PC-9 (cell line): ENCODE measurements around the gene ADCY2. TPM values are rescaled to one million over a fixed set of nuclear protein-coding genes. Genes with fewer than 3 reads are reported as not detected.

Source experiments
- BruUV-seq: library from RNA; stranded (reverse); fragments of 400-500 nt; replicated peaks from 2 replicates; lab custom pipeline; 2021; lab: Mats Ljungman, UMichigan
- CTCF ChIA-PET: fragments of 300-600 bp; sonication (Branson Sonifier 250); formaldehyde crosslinking; loops from one replicate; lab custom pipeline; 2022; ENCODE audit warnings: antibody characterized with exemption; lab: Charles Lee
- POLR2A ChIA-PET: fragments of 300-600 bp; sonication (Branson Sonifier 250); formaldehyde crosslinking; loops from one replicate; lab custom pipeline; 2022; ENCODE audit warnings: antibody characterized with exemption; ENCODE audit not compliant: unreplicated experiment; lab: Charles Lee
- DNase-seq, 2 experiments: peaks; one replicate each; pipeline versions ENCODE4 v3.0.0 to v3.0.0-alpha.2; 2015 to 2022; ENCODE audit warnings: mixed read lengths in 1 of 2
- H2AFZ ChIP-seq: fragments of 200-600 bp; sonication (generic); 2 replicates; pipeline ENCODE4 v1.8.1; 2017; ENCODE audit warnings: antibody characterized with exemption
- H3F3A ChIP-seq: fragments of 200-600 bp; sonication (generic); 2 replicates; pipeline ENCODE4 v1.8.1; 2017; ENCODE audit warnings: antibody characterized with exemption, mild to moderate bottlenecking, low read depth; ENCODE audit not compliant: insufficient read depth
- H3K27ac ChIP-seq: fragments of 200-600 bp; sonication (generic); 2 replicates; pipeline ENCODE4 v1.6.1; 2016; ENCODE audit warnings: mixed run types
- H3K27me3 ChIP-seq: fragments of 200-600 bp; sonication (generic); 2 replicates; pipeline ENCODE4 v1.6.1; 2016; ENCODE audit warnings: low read depth, mixed run types; ENCODE audit not compliant: insufficient read depth
- H3K36me3 ChIP-seq: fragments of 200-600 bp; sonication (generic); 2 replicates; pipeline ENCODE4 v1.6.1; 2016; ENCODE audit warnings: low read depth, mixed run types
- H3K4me1 ChIP-seq: fragments of 200-600 bp; sonication (generic); replicated peaks from 2 replicates; pipeline ENCODE4 v1.6.1; 2016; ENCODE audit warnings: mixed run types; ENCODE audit not compliant: insufficient read depth
- H3K4me2 ChIP-seq: fragments of 200-600 bp; sonication (generic); 2 replicates; pipeline ENCODE4 v1.6.1; 2017; ENCODE audit warnings: mixed run types
- H3K4me3 ChIP-seq: fragments of 200-600 bp; sonication (generic); 2 replicates; pipeline ENCODE4 v1.6.1; 2016; ENCODE audit warnings: mixed run types
- H3K79me2 ChIP-seq: fragments of 200-600 bp; sonication (generic); 2 replicates; pipeline ENCODE4 v1.6.1; 2017; ENCODE audit warnings: low read depth, mixed run types
- H3K9me2 ChIP-seq: fragments of 200-600 bp; sonication (generic); 2 replicates; pipeline ENCODE4 v1.8.1; 2017; ENCODE audit warnings: mild to moderate bottlenecking; ENCODE audit not compliant: insufficient read depth
- H3K9me3 ChIP-seq: fragments of 200-600 bp; sonication (generic); 2 replicates; pipeline ENCODE4 v1.8.1; 2016; ENCODE audit warnings: low read depth; ENCODE audit not compliant: insufficient read depth
- H4K20me1 ChIP-seq: fragments of 200-600 bp; sonication (generic); 2 replicates; pipeline ENCODE4 v1.8.1; 2017; ENCODE audit not compliant: insufficient read depth
- CTCF ChIP-seq: fragments of 200-600 bp; sonication (generic); conservative IDR thresholded peaks from 2 replicates; pipeline ENCODE4 v1.6.1; 2017; ENCODE audit warnings: mixed run types, antibody characterized with exemption, mild to moderate bottlenecking, moderate library complexity
- EZH2 ChIP-seq: fragments of 200-600 bp; sonication (generic); IDR thresholded peaks from 2 replicates; pipeline ENCODE4 v1.8.0; 2017; ENCODE audit warnings: antibody characterized with exemption, low read depth
- intact Hi-C: fragments of 100-400 bp; cut with micrococcal nuclease; formaldehyde crosslinking; loops from one replicate; pipeline ENCODE4 v1.10.0; 2022; ENCODE audit not compliant: unreplicated experiment
- total RNA-seq: library from RNA; stranded (reverse); gene quantifications from 2 replicates; pipeline ENCODE4 v1.2.3, GENCODE V29; 2021

The ADCY2 gene
- total RNA-seq, 1 experiment from 2014 or later, result not detected

GRCh38 chr5:7776442-7776841 is 380.5 kb downstream of the ADCY2 start:
- H3K4me3 ChIP-seq, result no peak overlapping the region
- ChIA-PET CTCF (no interaction called here), POLR2A (no interaction called here)
- no peak overlapping the region for H3K27ac ChIP-seq
- no peaks in the 10 kb centered on the region for H3F3A ChIP-seq
- no peaks in the 10 kb centered on the region for H3K4me1 ChIP-seq
- no peaks in the 10 kb centered on the region for H3K79me2 ChIP-seq
- no peak overlapping the region for H3K4me2 ChIP-seq
- no peaks in the 10 kb centered on the region for H4K20me1 ChIP-seq
- intact Hi-C loops, result no loop called here
- no peaks in the 10 kb centered on the region for H3K9me3 ChIP-seq
- no peak for DNase-seq
- peaks cover 94% of the 10 kb centered on the region for H3K27me3 ChIP-seq
- TF ChIP-seq CTCF (no peak), EZH2 (no peak)
- H2AFZ ChIP-seq, result no peak overlapping the region
- H3K36me3 ChIP-seq, result no peaks in the 10 kb centered on the region
- no TSS peak for BruUV-seq
- no peaks in the 10 kb centered on the region for H3K9me2 ChIP-seq

- no peak for DNase-seq
- no peaks in the 10 kb centered on the region for H4K20me1 ChIP-seq
- no peak overlapping the region for H2AFZ ChIP-seq
- POLR2A ChIA-PET, result no interaction called here
- H3K79me2 ChIP-seq, result no peaks in the 10 kb centered on the region
- H3K9me3 ChIP-seq, result no peaks in the 10 kb centered on the region
- no peak overlapping the region for H3K4me3 ChIP-seq
- H3K4me1 ChIP-seq, result no peaks in the 10 kb centered on the region
- CTCF ChIA-PET, result no interaction called here
- intact Hi-C loops, result no loop called here
- H3K27me3 ChIP-seq, result peaks cover 89% of the 10 kb centered on the region
- no peak overlapping the region for H3K4me2 ChIP-seq
- TF ChIP-seq CTCF (no peak), EZH2 (no peak)
- no peaks in the 10 kb centered on the region for H3F3A ChIP-seq
- BruUV-seq, result no TSS peak
- H3K27ac ChIP-seq, result no peak overlapping the region
- no peaks in the 10 kb centered on the region for H3K36me3 ChIP-seq
- H3K9me2 ChIP-seq, result no peaks in the 10 kb centered on the region
Observed at GRCh38 chr5:7779019-7780005, 383.4 kb downstream of the ADCY2 start.

GRCh38 chr5:7781899-7782298 is 386.0 kb downstream of the ADCY2 start:
- peaks cover 91% of the 10 kb centered on the region for H3K27me3 ChIP-seq
- no peak overlapping the region for H3K4me3 ChIP-seq
- ChIA-PET CTCF (no interaction called here), POLR2A (no interaction called here)
- no peaks in the 10 kb centered on the region for H3K9me3 ChIP-seq
- intact Hi-C loops, result no loop called here
- H3F3A ChIP-seq, result no peaks in the 10 kb centered on the region
- no peaks in the 10 kb centered on the region for H4K20me1 ChIP-seq
- no peaks in the 10 kb centered on the region for H3K9me2 ChIP-seq
- no TSS peak for BruUV-seq
- no peaks in the 10 kb centered on the region for H3K79me2 ChIP-seq
- H3K4me2 ChIP-seq, result no peak overlapping the region
- no peaks in the 10 kb centered on the region for H3K36me3 ChIP-seq
- no peaks in the 10 kb centered on the region for H3K4me1 ChIP-seq
- H3K27ac ChIP-seq, result no peak overlapping the region
- no peak for DNase-seq
- H2AFZ ChIP-seq, result no peak overlapping the region
- TF ChIP-seq CTCF, result no peak
- no peak for TF ChIP-seq EZH2
